H1 (cell line): ENCODE results near the gene TSPAN17. TPM values are rescaled to one million over a fixed set of nuclear protein-coding genes. Genes with fewer than 3 reads are reported as not detected.

ENCODE experiments used
- ATF3 ChIP-seq: IDR thresholded peaks from 2 replicates; pipeline ENCODE4 v1.6.1; 2011; ENCODE audit warnings: low read depth, mild to moderate bottlenecking, low read length; ENCODE audit not compliant: insufficient read depth
- BACH1 ChIP-seq: IDR thresholded peaks from 2 replicates; pipeline ENCODE4 v1.6.1; 2012; ENCODE audit warnings: low read length, improper control_type of control experiment
- BCL11A ChIP-seq, 2 experiments: IDR thresholded peaks; one replicate each; pipeline ENCODE4 v1.6.1; 2011; ENCODE audit warnings: low read depth in 2 of 2, low read length in 2 of 2, mild to moderate bottlenecking in 2 of 2
- BRCA1 ChIP-seq: IDR thresholded peaks from 2 replicates; pipeline ENCODE4 v1.6.1; 2012; ENCODE audit warnings: low read depth, low read length, improper control_type of control experiment
- CHD7 ChIP-seq: fragments of 300-600 bp; sonication (generic); IDR thresholded peaks from 2 replicates; pipeline ENCODE4 v1.7.1; 2012; ENCODE audit warnings: low read length, moderate library complexity, mild to moderate bottlenecking, inconsistent platforms; ENCODE audit not compliant: insufficient replicate concordance
- EZH2 ChIP-seq: fragments of 200-600 bp; sonication (generic); IDR thresholded peaks from 2 replicates; pipeline ENCODE4 v1.7.1; 2012; ENCODE audit warnings: low read depth, mild to moderate bottlenecking, moderate library complexity, low read length, inconsistent platforms; ENCODE audit not compliant: severe bottlenecking
- MAFK ChIP-seq: IDR thresholded peaks from 2 replicates; pipeline ENCODE4 v1.6.1; 2012; ENCODE audit warnings: low read depth, mild to moderate bottlenecking, improper control_type of control experiment, low read length
- NRF1 ChIP-seq: IDR thresholded peaks from 2 replicates; pipeline ENCODE4 v1.6.1; 2011; ENCODE audit warnings: mild to moderate bottlenecking, low read depth, low read length, improper control_type of control experiment
- SP2 ChIP-seq: IDR thresholded peaks from 2 replicates; pipeline ENCODE4 v1.6.1; 2012; ENCODE audit warnings: mild to moderate bottlenecking, low read length, inconsistent platforms
- SP4 ChIP-seq: IDR thresholded peaks from 2 replicates; pipeline ENCODE4 v1.6.1; 2012; ENCODE audit warnings: low read length, inconsistent platforms
- polyA plus RNA-seq, 7 experiments: library from polyadenylated mRNA; depleted of rRNA in 3 of 7; stranded (reverse) in 5 of 7; unstranded in 2 of 7; fragments of >200 nt in 5 of 7; fragments of 200-250 nt in 2 of 7; gene quantifications; 1 replicate in 5 of 7; 2 replicates in 1 of 7; 4 replicates in 1 of 7; pipeline versions ENCODE4 v1.2.1 to v1.2.3, GENCODE V29; 2011 to 2013; ENCODE audit warnings: missing spikeins in 2 of 7, mixed read lengths in 2 of 7
- total RNA-seq: library from RNA; stranded (reverse); fragmentation: NEBNext Ultra II Directional; extraction: Animal tissue kit (Norgen Biotek cat#: 25700); gene quantifications from 2 replicates; pipeline ENCODE4 v1.2.1, GENCODE V29; 2021

The TSPAN17 gene
- total and polyA plus RNA-seq, 2 of the 8 experiments (the other 6 are each of a cell fraction or from before 2014, with no cell fraction given), result 41.5 to 53.7 TPM

DNA sequence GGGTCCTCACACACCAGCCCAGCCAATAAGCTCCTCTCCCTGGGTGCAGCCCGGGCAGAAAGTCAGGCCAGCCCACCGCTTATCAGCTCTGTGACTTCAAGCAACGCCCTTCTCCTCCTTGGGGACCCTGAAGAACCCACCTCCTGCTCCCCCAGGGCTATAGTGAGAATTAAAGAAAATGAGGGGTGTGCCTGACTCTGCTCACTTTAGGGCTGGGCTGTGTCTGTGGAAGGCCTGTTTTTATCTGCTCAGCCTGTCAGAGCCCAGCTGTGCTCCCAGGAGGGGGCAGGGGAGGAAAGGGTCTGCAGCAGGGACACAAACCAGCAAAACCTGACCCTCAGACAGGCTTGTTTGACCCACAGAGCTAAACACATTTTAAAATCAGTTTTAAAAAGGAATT lies 41.3 kb upstream of the TSPAN17 start (continued):
- no peak for TF ChIP-seq CHD7
- no peak for TF ChIP-seq NRF1
- no peak for TF ChIP-seq SP4
- no peak for TF ChIP-seq BACH1
- no peak for TF ChIP-seq MAFK
- no peak for TF ChIP-seq BCL11A (IDR thresholded peaks at IDR 0.05; ENCODE audit: low read depth in 2 of 2, low read length in 2 of 2)
- no peak for TF ChIP-seq BRCA1
- TF ChIP-seq EZH2, result no peak
- TF ChIP-seq SP2, result no peak
- no peak for TF ChIP-seq ATF3
